Natural killer cell (primary cell): Measurements from ENCODE around the gene GLI3. TPM values are rescaled to one million over a fixed set of nuclear protein-coding genes. Genes with fewer than 3 reads are reported as not detected.

Experiments used
- ATAC-seq, 3 donors: fragments of 150-1000 bp in 2 of 3; fragments of 200-7000 bp in 1 of 3; cut with Tn5 transposase; 1 replicate in 1 of 3; 2 replicates in 2 of 3; pipeline ENCODE4 v1.10.0; 2021; ENCODE audit warnings: mild to moderate bottlenecking in 2 of 3, moderate library complexity in 2 of 3
- DNase-seq, 2 donors: peaks; one replicate each; pipeline versions ENCODE4 v3.0.0 to v3.0.0-alpha.2; 2013 to 2021; ENCODE audit warnings: mixed read lengths in 1 of 2
- H3K27ac ChIP-seq: one replicate; pipeline ENCODE4 v1.5.1; 2013; ENCODE audit warnings: mild to moderate bottlenecking, low read length
- H3K27me3 ChIP-seq: one replicate; pipeline ENCODE4 v1.6.1; 2013; ENCODE audit warnings: low read length; ENCODE audit not compliant: control insufficient read depth, insufficient read depth
- H3K36me3 ChIP-seq: one replicate; pipeline ENCODE4 v1.6.1; 2013; ENCODE audit warnings: low read length; ENCODE audit not compliant: control insufficient read depth, insufficient read depth
- H3K4me1 ChIP-seq: one replicate; pipeline ENCODE4 v1.6.1; 2013; ENCODE audit warnings: low read length; ENCODE audit not compliant: control insufficient read depth, insufficient read depth
- H3K4me3 ChIP-seq: one replicate; pipeline ENCODE4 v1.5.1; 2013; ENCODE audit warnings: low read length
- H3K9me3 ChIP-seq: one replicate; pipeline ENCODE4 v1.6.1; 2013; ENCODE audit warnings: low read length; ENCODE audit not compliant: control insufficient read depth, insufficient read depth
- H3K27ac Mint-ChIP-seq, 2 donors: one replicate each; pipeline ENCODE4 v1.8.0; 2022; ENCODE audit warnings: mild to moderate bottlenecking in 2 of 2, mixed read lengths in 2 of 2, moderate library complexity in 1 of 2
- H3K27me3 Mint-ChIP-seq, 2 donors: one replicate each; pipeline ENCODE4 v1.8.0; 2022; ENCODE audit warnings: low read depth in 2 of 2, mixed read lengths in 2 of 2
- H3K36me3 Mint-ChIP-seq: one replicate; pipeline ENCODE4 v1.8.0; 2022; ENCODE audit warnings: mixed read lengths
- H3K4me1 Mint-ChIP-seq, 2 donors: one replicate each; pipeline ENCODE4 v1.8.0; 2022; ENCODE audit warnings: mixed read lengths in 2 of 2
- H3K4me3 Mint-ChIP-seq: one replicate; pipeline ENCODE4 v1.8.0; 2022; ENCODE audit warnings: mild to moderate bottlenecking, moderate library complexity, mixed read lengths
- H3K9me3 Mint-ChIP-seq, 2 donors: one replicate each; pipeline ENCODE4 v1.8.0; 2022; ENCODE audit warnings: mixed read lengths in 2 of 2
- CTCF ChIP-seq: fragments of 200-600 bp; IDR thresholded peaks from one replicate; pipeline ENCODE4 v1.8.0; 2022; ENCODE audit warnings: antibody characterized with exemption
- WGBS: methylation state at CpG from one replicate; pipeline ENCODE4 v1.1.7; 2013; ENCODE audit warnings: missing lambda C conversion rate; ENCODE audit not compliant: insufficient coverage; 5-methylcytosine and 5-hydroxymethylcytosine counted together
- intact Hi-C: fragments of 100-400 bp; cut with micrococcal nuclease; formaldehyde crosslinking; loops from one replicate; pipeline ENCODE4 v1.14.2; 2022
- total RNA-seq, 4 donors: library from RNA; stranded (reverse); fragments of 120-200 nt in 1 of 4; gene quantifications; one replicate each; pipeline versions ENCODE4 v1.2.3 to v1.2.4, GENCODE V29; 2013 to 2022

Gene GLI3
- total RNA-seq, 3 donors from 2014 or later (not counting 1 experiment from before 2014, with no cell fraction given): 2.9 to 4.7 (median 3.1) TPM

- Histone ChIP-seq H3K36me3 (no peaks in the 10 kb centered on the region), H3K4me1 (no peaks in the 10 kb centered on the region), H3K4me3 (no peak overlapping the region), H3K27ac (no peak overlapping the region), H3K27me3 (no peaks in the 10 kb centered on the region), H3K9me3 (no peaks in the 10 kb centered on the region)
- Mint-ChIP-seq H3K4me3 (no peak overlapping the region), H3K36me3 (no peaks in the 10 kb centered on the region), H3K4me1 (no peaks in the 10 kb centered on the region), H3K27ac (no peak overlapping the region), H3K27me3 (peaks cover 8 to 13% of the 10 kb centered on the region in 2 donors), H3K9me3 (no peaks in the 10 kb centered on the region)
- no peak for ATAC-seq
- no peak for TF ChIP-seq CTCF
- no peak for DNase-seq
- intact Hi-C loops: no loop called here
- no CpG with 5 or more reads among the region's 3 CpGs for WGBS
Observed at GRCh38 chr7:42213093-42213492, 23.9 kb downstream of the GLI3 start.

GRCh38 chr7:42212541-42213090, 24.4 kb downstream of the GLI3 start:
- 93% methylated on average over 5 of the region's 8 CpGs for WGBS
- Mint-ChIP-seq H3K27ac (no peak overlapping the region), H3K9me3 (no peaks in the 10 kb centered on the region), H3K27me3 (peaks cover 8 to 13% of the 10 kb centered on the region in 2 donors), H3K4me3 (no peak overlapping the region), H3K36me3 (no peaks in the 10 kb centered on the region), H3K4me1 (no peaks in the 10 kb centered on the region)
- no peak overlapping the region for H3K27ac ChIP-seq
- H3K27me3 ChIP-seq: no peaks in the 10 kb centered on the region
- no peak overlapping the region for H3K4me3 ChIP-seq
- H3K4me1 ChIP-seq: no peaks in the 10 kb centered on the region
- no peaks in the 10 kb centered on the region for H3K36me3 ChIP-seq
- no peak for ATAC-seq
- intact Hi-C loops: no loop called here
- TF ChIP-seq CTCF: no peak
- H3K9me3 ChIP-seq: no peaks in the 10 kb centered on the region
- no peak for DNase-seq

GRCh38 chr7:42211938-42212337, 25.1 kb downstream of the GLI3 start:
- Histone ChIP-seq H3K4me1 (no peaks in the 10 kb centered on the region), H3K27ac (no peak overlapping the region), H3K36me3 (no peaks in the 10 kb centered on the region), H3K9me3 (no peaks in the 10 kb centered on the region), H3K4me3 (no peak overlapping the region), H3K27me3 (no peaks in the 10 kb centered on the region)
- Mint-ChIP-seq H3K36me3 (no peaks in the 10 kb centered on the region), H3K9me3 (no peaks in the 10 kb centered on the region), H3K27ac (no peak overlapping the region), H3K4me3 (no peak overlapping the region), H3K27me3 (peaks cover 7 to 10% of the 10 kb centered on the region in 2 donors), H3K4me1 (no peaks in the 10 kb centered on the region)
- DNase-seq (no peak), ATAC-seq (no peak)
- TF ChIP-seq CTCF: no peak
- intact Hi-C loops: no loop called here
- 93% methylated on average over 2 of the region's 3 CpGs for WGBS

- DNase-seq (no peak), ATAC-seq (no peak)
- no peaks in the 10 kb centered on the region for H3K27me3 ChIP-seq
- H3K4me3 ChIP-seq: no peak overlapping the region
- no peak for TF ChIP-seq CTCF
- 77% methylated on average over 3 of the region's 3 CpGs for WGBS
- no peaks in the 10 kb centered on the region for H3K4me1 ChIP-seq
- Mint-ChIP-seq H3K4me3 (no peak overlapping the region), H3K27ac (no peak overlapping the region), H3K27me3 (peaks cover 0 to 6% of the 10 kb centered on the region in 2 donors), H3K4me1 (no peaks in the 10 kb centered on the region), H3K36me3 (no peaks in the 10 kb centered on the region), H3K9me3 (no peaks in the 10 kb centered on the region)
- intact Hi-C loops: no loop called here
- H3K9me3 ChIP-seq: no peaks in the 10 kb centered on the region
- H3K36me3 ChIP-seq: no peaks in the 10 kb centered on the region
- H3K27ac ChIP-seq: no peak overlapping the region
Observed at GRCh38 chr7:42210779-42211178, 26.2 kb downstream of the GLI3 start.
